ENCODE data around the gene CCL5. TPM values are rescaled to one million over a fixed set of nuclear protein-coding genes. Genes with fewer than 3 reads are reported as not detected.

CCL5 gene
- total and polyA plus RNA-seq, 10 of the 15 experiments (the other 5 are each of a cell fraction or from before 2014, with no cell fraction given): 45.7 to 186 (median 90.8) TPM

DNA sequence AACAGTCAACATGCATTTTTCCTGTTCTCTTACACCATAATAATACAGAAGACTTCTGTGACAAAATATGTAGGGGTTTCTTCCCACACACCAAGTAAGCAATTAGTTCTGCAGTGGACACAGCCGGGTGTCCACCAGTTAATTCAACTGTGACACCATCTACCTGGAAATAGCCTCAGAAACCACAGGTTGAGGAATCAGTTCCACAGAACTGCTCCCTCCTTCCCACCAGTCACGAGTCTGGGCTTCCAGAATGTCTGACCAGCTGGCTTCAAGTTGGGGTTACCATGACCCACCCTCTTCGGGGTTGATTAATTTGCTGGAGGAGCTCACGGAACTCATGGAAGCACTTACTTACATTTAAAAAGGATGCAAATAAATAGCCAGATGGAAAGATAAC lies 13.6 kb upstream of the CCL5 start:
- intact Hi-C loops (cut with micrococcal nuclease; ENCODE audit: unreplicated experiment) (no loop called here), in situ Hi-C loops (cut with MboI) (no loop called here)
- CTCF ChIA-PET: interaction anchor here (1.2 kb wide), 1 partner anchor 9 kb away, joined by 4 read pairs; no protein-coding TSS in a partner anchor
- POLR2A ChIA-PET: interaction anchor here (1.0 to 1.3 kb wide), 2 partner anchors 13 to 18 kb away, joined by 4 to 10 read pairs; partner anchors contain the start of gene CCL5
- 83% methylated on average over 4 of the region's 4 CpGs for WGBS (ENCODE audit: insufficient coverage, insufficient replicate concordance, low lambda C conversion rate, missing lambda C conversion rate)
- no peak overlapping the region for H3K4me2 ChIP-seq (ENCODE audit: control insufficient read depth, insufficient read depth)
- no peaks in the 10 kb centered on the region for H4K20me1 ChIP-seq (ENCODE audit: control insufficient read depth, insufficient read depth)
- 0 out of 2 replicates have a peak, but pooled peaks have one; percentile 19 for TF ChIP-seq RUNX3 (IDR thresholded peaks at IDR 0.05; ENCODE audit: low read length)
- TF ChIP-seq, protein P1, sequence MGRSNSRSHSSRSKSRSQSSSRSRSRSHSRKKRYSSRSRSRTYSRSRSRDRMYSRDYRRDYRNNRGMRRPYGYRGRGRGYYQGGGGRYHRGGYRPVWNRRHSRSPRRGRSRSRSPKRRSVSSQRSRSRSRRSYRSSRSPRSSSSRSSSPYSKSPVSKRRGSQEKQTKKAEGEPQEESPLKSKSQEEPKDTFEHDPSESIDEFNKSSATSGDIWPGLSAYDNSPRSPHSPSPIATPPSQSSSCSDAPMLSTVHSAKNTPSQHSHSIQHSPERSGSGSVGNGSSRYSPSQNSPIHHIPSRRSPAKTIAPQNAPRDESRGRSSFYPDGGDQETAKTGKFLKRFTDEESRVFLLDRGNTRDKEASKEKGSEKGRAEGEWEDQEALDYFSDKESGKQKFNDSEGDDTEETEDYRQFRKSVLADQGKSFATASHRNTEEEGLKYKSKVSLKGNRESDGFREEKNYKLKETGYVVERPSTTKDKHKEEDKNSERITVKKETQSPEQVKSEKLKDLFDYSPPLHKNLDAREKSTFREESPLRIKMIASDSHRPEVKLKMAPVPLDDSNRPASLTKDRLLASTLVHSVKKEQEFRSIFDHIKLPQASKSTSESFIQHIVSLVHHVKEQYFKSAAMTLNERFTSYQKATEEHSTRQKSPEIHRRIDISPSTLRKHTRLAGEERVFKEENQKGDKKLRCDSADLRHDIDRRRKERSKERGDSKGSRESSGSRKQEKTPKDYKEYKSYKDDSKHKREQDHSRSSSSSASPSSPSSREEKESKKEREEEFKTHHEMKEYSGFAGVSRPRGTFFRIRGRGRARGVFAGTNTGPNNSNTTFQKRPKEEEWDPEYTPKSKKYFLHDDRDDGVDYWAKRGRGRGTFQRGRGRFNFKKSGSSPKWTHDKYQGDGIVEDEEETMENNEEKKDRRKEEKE (IDR thresholded peaks at IDR 0.05): no peak
- H3K4me1 ChIP-seq (ENCODE audit: control insufficient read depth, insufficient read depth, low read length): peaks cover 37% of the 10 kb centered on the region
- DNase-seq (ENCODE audit: low read depth, low spot score) (no peak), FAIRE-seq (no peak), ATAC-seq (no peak)
- H3K9ac ChIP-seq (ENCODE audit: control insufficient read depth, insufficient read depth, low read length): no peak overlapping the region
- H3K79me2 ChIP-seq (ENCODE audit: control insufficient read depth, insufficient read depth, low read length): no peaks in the 10 kb centered on the region
- H3K4me3 ChIP-seq: no peak overlapping the region
- BruUV-seq (replicated peaks): no TSS peak
- no peak overlapping the region for H2AFZ ChIP-seq (ENCODE audit: control insufficient read depth, low read depth, low read length)
- RAD21 ChIA-PET (ENCODE audit: unreplicated experiment): interaction anchor here (9.4 kb wide), 1 partner anchor 16 kb away, joined by 125 read pairs; the partner anchor contains the start of gene CCL5
- H3K27ac ChIP-seq (ENCODE audit: control insufficient read depth, insufficient read depth): no peak overlapping the region
- no peaks in the 10 kb centered on the region for H3K27me3 ChIP-seq (replicated peaks in 1 of 2; ENCODE audit: control insufficient read depth in 2 of 2, insufficient read depth in 2 of 2, low read length in 1 of 2)
- no peaks in the 10 kb centered on the region for H3K36me3 ChIP-seq (ENCODE audit: control insufficient read depth in 2 of 2, insufficient read depth in 2 of 2, low read length in 1 of 2)
- H3K9me3 ChIP-seq (replicated peaks; ENCODE audit: control insufficient read depth, insufficient read depth, low read length): no peaks in the 10 kb centered on the region; the same call in 2 of the 3 replicates
- SMC1A ChIA-PET (ENCODE audit: uncharacterized antibody, unreplicated experiment): interaction anchor here (4.4 to 11.3 kb wide), 2 partner anchors 16 to 37 kb away, joined by 20 to 155 read pairs; partner anchors contain the start of genes CCL5 and RDM1

All from GM12878 (cell line).